Stimulated activated CD8-positive, alpha-beta memory T cell treated with anti-CD3 and anti-CD28 coated beads, Interleukin-4, amount 100 ng/mL, for 1 hour (primary cell): Measurements from ENCODE around the gene TMEM229A.
"Not testable (repeated sequence)": the region's sequence is repeated elsewhere in the genome, so short reads cannot be mapped to it uniquely, and the experiment has no call there.

Source experiments
- DNase-seq, 2 donors: peaks; one replicate each; pipeline ENCODE4 v3.0.0-alpha.2; 2020; ENCODE audit warnings: low read depth in 2 of 2, low spot score in 1 of 2

The TMEM229A gene

GRCh38 chr7:124033095-124033806, 384 bp upstream of the TMEM229A start:
- DNase-seq: no peak

GRCh38 chr7:124031919-124032318, 948 bp downstream of the TMEM229A start:
- no peak for DNase-seq

- no peak for DNase-seq
These were observed 1.5 kb downstream of the TMEM229A start for GRCh38 chr7:124031406-124031805.

DNA sequence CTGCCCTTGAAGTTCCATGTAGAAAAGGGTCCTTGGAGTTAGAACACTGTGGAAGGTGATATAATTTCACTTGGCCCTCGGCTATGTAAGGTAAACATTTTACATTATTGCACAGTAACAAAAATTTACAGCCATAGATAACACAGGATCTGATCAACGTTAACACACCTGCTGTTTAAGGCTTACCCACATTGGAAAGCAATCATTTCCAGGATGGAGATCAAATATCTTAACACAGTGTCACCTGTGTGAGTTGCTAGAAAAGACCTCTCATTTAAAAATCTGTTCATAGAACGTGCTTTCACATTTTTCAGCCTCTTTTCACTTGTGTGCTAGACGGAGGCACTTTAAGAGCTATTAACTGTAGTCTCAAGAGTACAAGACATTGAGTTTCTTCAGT, 1.9 kb downstream of the TMEM229A start:
- DNase-seq: no peak

DNA sequence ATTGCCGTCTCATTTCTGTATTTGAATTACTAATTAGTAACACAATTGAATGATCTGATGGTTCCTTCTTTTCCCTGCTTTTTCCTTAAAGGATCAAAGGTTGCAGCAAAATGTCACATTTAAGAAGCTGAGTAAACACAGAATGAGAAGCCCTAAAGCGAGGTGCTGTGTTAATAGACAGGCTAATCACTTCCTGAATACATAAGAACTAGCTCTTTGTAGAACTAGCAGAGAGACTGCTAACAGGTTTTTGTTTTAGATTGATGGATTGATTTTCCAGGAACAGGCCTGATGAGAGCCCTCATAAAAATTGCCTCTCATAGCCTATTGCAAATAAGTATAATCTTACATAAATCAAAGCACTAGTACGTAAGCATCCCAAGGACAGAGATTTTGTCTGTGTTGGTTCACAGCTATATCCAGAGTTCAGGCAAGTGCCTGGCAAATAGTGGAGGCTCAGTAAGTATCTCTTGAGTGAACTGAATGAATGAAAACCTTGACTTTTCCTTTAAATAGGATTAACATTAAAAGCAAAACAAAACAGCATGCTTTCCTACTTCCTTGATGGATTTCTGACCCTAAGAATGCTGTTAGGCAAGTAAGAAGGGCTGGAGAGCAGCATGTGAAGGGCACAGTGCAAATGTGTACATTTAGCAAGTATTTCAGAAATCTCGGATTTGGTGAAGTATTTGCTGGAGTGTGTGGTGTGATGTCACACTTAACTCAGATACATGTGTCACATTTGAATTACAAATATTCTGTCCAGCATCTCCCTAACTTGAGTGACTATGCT, 3.3 kb downstream of the TMEM229A start:
- no peak for DNase-seq

- DNase-seq: no peak
These were observed 5.6 kb downstream of the TMEM229A start for GRCh38 chr7:124027236-124027635.

DNA sequence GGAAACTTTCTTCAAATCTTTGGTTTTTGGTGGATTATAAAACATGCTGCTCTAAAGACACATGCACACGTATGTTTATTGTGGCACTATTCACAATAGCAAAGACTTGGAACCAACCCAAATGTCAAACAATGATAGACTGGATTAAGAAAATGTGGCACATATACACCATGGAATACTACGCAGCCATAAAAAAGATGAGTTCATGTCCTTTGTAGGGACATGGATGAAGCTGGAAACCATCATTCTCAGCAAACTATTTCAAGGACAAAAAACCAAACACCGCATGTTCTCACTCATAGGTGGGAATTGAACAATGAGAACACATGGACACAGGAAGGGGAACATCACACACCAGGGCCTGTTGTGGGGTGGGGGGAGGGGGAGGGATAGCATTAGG, 8.5 kb downstream of the TMEM229A start:
- DNase-seq: not testable (repeated sequence)

DNA sequence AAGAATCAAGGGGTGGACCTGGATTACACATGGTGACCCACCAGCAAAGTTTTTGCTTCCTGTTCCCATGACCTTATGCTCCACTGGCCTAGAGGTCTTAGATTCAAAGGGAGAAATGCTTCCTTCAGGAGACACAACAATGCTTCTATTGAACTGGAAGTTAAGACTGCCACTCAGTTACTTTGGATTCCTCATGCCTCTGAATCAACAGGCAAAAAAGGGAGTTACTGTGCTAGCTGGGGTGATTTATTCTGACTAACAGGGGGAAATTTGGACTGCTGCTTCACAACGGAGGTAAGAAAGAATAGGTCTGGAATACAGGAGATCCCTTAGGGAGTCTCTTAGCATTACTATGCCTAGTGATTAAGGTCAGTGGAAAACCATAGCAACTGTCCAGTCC, 10.3 kb downstream of the TMEM229A start:
- no peak for DNase-seq

DNA sequence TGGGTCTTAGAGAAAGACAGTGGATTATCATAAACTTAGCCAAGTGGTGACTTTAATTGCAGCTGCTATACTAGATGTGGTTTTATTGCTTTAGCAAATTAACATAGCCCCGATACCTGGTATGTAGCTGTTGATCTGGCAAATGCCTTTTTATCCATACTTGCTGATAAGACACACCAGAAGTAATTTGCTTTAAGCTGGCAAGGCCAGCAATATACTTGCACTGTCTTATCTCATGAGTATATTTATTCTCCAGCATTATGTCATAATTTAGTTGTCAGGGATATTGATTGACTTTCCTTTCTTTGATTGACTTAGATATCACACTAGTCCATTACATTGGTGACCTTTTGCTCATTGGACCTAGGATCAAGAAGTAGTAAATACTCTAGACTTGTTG, 12.8 kb downstream of the TMEM229A start:
- DNase-seq: no peak

DNA sequence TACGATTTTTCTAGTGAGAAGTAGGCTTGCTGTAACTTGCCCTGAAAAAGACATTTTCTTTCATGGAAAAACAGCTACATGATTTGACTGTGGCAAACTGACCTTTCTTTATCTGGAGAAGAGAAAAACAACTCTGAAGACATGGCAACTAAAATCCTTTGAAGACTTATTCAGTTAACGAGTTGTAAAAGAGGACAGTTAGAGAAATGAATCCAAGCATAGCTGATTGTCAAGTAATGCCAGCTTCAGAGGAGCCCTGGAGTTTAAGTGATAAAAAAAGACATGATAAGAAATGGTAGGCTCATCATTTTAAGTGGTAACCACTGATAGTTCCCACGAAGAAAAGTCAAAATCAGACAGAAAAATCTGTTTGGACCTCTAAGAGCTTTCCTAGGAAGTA, 19.6 kb downstream of the TMEM229A start:
- DNase-seq: no peak

- no peak for DNase-seq
These were observed 20.0 kb downstream of the TMEM229A start for GRCh38 chr7:124012864-124013263.

- no peak for DNase-seq
These were observed 23.5 kb downstream of the TMEM229A start for GRCh38 chr7:124009321-124009720.

GRCh38 chr7:124008296-124008695, 24.6 kb downstream of the TMEM229A start:
- not testable (repeated sequence) for DNase-seq

DNA sequence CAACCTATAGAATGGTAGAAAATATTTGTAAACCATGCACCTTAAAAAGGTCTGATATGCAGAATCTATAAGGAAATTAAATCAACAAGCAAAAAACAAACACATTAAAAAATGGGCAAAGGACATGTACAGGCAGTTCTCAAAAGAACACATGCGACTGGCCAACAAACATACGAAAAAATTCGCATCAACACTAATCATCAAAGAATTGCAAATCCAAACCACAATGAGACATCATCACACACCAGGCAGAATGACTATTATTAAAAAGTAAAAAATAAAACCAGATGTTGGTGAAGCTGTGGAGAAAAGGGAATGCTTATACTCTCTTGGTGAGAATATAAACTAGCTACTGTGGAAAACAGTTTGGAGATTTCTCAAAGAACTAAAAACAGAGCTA, 33.2 kb downstream of the TMEM229A start:
- DNase-seq: no peak

DNA sequence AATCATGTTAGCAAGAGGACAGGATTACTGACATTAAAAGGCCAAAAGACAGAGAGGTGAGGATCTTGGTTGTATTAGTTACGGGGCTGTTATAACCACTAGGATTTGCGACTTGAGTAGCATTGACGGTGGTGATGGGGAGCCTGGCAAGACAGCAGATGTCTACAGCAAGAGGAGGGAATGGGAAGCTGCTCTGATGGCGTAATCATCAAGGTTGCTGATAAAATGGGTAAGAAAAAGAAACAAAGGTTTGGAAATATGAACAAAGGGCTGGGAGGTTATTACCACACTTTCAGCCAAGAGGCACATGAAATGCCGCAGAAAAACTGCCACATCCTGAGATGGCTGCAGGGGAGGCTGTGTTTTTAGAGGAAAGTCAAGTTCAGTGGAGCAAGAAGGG, 33.9 kb downstream of the TMEM229A start:
- DNase-seq: no peak

GRCh38 chr7:123996327-123996625, 36.6 kb downstream of the TMEM229A start:
- DNase-seq: no peak

GRCh38 chr7:123995617-123996326, 37.1 kb downstream of the TMEM229A start:
- no peak for DNase-seq

- DNase-seq: no peak
These were observed 38.4 kb downstream of the TMEM229A start for GRCh38 chr7:123994449-123994848.

DNA sequence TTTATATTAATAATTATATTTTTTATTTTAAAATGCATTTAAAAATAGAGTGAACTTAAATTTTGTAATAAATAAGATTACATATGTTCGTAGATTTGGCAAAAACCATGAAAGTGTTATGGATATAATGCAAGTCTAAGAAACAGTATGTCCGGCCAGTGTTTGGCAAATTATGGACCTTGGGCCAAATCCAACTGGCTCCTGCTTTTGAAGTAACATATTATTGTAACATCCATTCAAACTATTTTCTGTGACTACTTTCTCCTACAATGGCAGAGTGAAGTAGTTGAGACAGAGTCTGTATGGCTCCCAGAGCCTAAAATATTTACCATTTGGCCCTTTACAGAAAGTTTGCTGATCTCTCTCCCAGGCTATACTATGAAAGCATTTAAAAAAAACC, 38.9 kb downstream of the TMEM229A start:
- DNase-seq: no peak

- DNase-seq: no peak
These were observed 39.9 kb downstream of the TMEM229A start for GRCh38 chr7:123992913-123993518.

- DNase-seq: no peak
These were observed 45.4 kb downstream of the TMEM229A start for GRCh38 chr7:123987445-123987844.
